ENCODE data around the gene HLF.

Gene HLF

DNA sequence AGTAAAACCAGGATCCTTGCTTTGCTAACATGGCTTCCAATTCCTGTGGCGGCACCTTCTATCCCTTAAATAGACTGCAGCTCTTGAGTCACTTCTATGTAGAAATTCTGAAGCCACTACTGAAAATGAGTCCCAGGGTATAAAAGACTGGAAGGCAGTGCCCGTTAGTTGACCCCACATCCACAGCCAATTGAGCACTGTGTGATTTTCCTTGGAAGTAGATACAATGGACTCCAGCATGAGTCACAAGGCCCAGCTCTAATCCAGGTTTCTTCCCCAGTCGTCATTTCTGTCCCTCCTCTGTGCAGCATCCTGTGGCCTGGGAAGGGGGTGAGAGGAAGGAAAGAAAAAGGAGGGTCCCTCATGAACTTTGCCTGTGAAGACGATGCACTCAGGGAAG is 69.5 kb downstream of the HLF start:
- DNase-seq = no peak

GRCh38 chr17:55334881-55335540 is 70.3 kb downstream of the HLF start:
- DNase-seq = no peak

- DNase-seq = no peak
Observed at GRCh38 chr17:55335625-55336024, 70.9 kb downstream of the HLF start.

DNA sequence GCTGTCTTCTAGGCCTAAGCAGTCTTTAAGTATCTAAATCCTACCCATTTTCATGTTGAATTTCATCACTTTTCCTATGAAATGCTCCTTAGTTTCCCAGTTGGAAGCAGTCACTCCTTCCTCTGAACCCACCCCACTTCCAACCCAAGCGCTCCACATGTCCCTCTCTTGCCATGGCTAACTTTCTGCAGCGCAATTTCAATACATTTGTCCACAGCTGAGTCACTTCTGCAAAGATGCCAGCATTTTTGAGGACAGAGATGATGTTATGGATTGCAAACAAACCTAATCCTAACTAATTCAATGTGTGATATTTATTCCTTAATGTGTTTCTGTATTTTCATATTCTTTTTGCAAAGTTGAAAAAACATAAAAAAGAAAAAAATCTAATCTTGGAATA is 71.7 kb downstream of the HLF start:
- no peak for DNase-seq

- no peak for DNase-seq
Observed at GRCh38 chr17:55340176-55340575, 75.4 kb downstream of the HLF start.

DNA sequence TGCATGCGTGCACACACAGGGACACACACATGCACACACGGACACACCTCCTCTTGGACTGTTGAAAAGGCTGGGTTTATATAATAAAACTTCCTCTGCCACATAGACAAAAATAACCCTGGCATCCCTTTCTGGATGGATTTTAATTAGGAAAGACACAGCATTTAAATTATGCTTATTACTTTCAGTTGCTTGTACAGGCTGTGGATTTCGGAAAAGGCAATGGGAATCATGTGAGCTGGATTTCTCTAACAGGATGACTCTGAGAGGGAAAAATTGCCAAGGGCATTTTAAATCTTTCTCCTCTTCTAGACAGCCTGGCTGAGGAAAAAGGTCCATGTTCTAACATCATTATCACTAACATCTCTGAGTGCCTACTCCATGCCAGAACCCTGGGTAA is 75.9 kb downstream of the HLF start:
- no peak for DNase-seq

DNA sequence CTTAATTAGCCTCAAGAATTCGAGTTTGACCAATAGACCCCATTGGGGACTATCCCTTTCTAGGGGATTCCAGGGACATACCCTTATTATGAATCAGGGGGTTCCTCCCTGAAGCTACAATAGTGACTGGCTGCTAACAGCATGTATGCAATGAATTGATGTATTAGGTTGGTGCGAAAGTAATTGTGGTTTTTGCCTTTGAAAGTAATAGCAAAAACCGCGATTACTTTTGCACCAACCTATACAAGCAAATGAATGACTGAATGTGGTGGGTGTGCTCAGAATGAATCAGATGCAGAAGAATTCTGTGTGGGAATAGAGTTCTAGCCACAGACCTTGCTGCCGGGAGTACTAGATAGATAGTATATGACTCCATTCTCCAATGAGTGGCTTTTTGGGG is 76.7 kb downstream of the HLF start:
- peak; percentile 17 for DNase-seq

DNA sequence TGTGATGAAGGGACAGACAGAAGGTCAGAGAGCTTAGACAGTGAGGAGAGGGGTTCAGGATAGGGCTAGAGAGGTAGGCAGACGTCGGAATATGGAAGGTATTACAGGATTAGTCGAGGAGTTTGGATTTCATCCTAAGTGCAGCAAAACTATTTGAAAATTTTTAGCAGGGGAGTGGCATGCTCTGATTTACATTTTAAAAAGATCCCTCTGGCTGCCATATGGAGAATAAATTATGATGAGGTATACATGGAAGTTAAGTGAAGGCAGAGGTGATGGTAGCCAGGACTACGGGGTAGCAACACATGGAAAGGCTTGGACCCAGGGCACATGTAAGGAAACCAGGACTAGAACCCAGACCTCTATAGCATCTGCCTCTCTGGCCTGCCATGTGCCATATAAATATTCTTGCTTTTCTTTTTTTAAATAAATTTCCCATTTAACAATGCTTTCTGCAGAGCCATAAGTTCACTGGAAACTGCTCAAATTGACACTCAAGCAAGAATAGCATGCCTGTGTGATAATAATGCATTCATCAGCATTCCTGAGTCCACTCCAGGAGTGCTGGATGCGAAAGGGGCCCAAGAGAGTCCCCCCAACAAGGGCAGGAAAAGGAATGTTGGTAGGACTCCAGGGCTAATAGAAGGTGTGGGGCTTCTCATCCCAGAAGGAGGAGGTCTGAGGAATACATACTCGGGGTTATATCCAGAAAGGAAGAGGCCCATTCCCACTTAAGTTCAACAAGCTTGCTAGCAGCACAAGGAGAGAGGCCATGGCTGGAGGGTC is 78.2 kb downstream of the HLF start:
- no peak for DNase-seq

- DNase-seq = no peak
Observed at GRCh38 chr17:55343900-55344513, 79.2 kb downstream of the HLF start.

DNA sequence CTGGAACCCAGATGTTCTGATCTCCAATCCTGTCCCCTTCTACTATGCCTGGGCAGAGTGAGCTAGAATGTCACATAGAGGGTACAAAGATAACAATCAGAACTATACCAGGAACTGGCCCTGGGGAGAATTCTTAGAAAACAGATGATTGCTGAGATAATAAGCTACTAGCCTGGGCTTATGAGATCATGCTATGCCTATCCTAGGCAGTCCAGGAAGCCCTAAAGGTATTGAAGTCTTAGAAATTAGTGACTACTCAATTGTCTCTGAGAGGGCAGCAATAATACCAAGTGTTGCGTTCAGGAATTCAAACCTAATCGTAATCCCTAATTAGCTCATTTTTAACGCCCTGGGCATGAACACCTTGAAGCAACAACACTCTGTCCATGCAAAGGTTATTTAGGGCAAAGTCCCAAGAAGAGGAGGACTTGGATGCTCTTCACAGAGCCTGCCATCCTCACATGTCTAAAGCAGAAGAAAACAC is 79.8 kb downstream of the HLF start:
- no peak for DNase-seq

DNA sequence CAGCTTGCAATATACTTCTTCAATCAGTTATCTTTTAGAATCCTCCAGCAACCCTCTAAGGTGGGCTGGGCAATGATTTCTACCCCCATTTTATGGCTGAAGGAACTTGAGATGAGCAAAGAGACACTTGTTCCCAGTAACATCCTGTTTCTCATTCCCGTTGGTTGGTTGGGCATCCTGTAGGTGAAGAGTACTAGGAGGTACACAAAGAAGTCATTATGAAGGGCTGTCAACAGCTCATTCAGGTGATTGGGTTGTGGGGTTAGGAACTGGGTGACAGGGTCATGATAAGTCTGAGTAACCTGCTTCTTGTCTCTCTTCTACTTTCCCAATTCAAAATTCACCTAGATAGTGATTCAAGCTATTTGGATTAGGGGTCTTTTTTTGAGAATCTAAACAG is 80.4 kb downstream of the HLF start:
- no peak for DNase-seq

GRCh38 chr17:55346658-55347057 is 81.9 kb downstream of the HLF start:
- no peak for DNase-seq

- DNase-seq = no peak
Observed at GRCh38 chr17:55347341-55347740, 82.6 kb downstream of the HLF start.

DNA sequence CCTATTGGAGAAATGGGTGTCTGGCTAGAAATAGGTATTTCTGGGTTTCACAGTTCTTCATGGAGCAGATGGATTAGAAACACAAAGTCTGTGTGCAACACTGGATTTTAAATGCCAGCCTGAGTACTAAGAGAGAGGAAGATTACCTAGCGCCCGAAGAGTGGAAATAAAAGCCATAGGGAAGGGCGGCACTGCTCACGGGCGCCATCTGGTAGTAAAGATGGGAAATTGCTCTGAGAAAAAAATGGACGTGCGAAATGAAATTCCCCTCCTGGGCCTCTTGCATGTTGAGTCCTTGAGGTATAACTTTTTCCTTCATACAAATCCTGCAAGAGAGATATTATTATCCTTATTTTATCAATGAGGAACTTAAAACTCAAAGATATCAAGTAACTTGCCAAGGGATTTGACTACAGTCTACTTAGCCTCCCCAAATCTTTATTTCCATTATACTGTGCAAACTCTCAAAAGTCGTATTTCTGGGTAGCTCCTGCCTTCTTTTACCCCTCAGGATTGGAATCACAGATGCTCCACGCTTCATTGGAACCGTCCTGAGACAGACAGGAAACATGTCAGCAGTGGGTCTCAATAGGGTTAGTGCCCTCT is 84.1 kb downstream of the HLF start:
- DNase-seq = peak; percentile 34

DNA sequence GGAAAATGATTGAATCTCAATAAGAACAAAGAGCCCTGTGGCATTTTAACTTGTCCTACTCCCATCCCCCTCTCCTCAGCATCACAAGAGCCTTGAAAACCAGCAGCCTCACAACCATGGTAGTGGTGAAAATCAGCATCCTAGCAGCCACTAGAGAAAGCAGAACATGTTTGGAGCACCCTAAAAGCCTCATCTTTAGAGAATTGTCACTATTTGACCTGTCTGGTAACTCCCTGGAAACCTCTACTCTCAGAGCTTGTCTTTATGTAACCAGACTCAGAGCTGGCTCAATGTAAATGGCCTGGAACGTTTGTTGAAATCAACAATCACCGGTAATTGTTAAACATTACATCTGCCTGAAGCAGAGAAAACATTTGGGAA is 86.1 kb downstream of the HLF start:
- DNase-seq = no peak

DNA sequence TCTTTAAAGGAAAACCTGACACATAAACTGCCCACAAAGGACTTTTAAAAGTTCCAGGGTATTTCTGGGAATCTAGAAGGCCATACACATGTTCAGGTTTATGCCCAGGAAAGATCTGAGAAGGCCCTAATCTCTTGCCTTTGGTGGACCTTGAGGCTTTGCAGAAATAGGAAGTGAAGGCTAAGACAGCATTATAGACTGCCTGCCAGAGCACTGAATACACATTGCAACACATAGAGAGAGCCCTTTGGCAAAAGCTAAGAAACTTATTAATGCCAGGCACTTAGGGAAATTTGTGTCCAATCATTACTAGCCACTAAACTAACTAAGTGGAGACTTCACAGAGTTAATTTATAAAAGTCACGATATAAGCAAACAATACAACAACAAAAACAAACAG is 86.5 kb downstream of the HLF start:
- DNase-seq = no peak

GRCh38 chr17:55354010-55354409 is 89.2 kb downstream of the HLF start:
- no peak for DNase-seq

DNA sequence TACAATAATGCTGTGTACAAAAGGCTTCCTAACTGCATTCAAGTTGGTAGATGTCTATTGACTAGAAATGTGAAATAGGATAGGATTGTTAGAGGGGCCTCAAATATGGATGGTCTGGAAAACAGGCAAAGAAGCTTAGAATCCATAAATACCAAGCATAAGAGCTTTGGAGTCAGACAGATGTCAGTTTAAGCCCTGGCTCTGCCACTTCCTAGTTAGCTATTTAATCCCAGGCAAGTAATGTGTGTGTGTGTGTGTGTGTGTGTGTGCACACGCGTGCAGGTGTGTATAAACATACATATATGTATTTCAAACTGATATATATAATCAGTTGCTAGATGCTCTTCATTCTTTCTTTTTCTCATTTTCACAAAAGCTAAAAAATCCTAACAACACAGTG is 90.2 kb downstream of the HLF start:
- no peak for DNase-seq

- peak; percentile 63 for DNase-seq
Observed at GRCh38 chr17:55356434-55357328, 91.9 kb downstream of the HLF start.

- no peak for DNase-seq
Observed at GRCh38 chr17:55360971-55361370, 96.2 kb downstream of the HLF start.

DNA sequence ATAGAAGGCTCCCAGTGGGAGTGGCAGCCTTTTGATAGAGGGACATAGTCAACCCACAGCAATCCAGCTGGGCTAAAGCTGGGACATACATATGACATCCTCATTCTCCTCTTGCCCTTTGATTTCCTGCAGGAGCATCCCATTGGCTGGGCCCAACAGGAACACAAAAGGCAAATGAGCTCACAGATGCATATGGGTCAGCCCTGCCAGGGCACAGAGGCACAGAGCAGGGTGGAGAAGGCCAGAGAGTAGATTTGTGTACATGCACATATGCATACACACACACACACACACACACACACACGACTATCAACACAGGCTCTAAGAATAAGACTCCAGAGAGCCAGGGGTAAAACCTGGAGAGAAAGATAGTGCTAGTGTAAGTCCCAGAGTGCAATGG is 98.3 kb downstream of the HLF start:
- no peak for DNase-seq

- no peak for DNase-seq
Observed at GRCh38 chr17:55366020-55366481, 101.3 kb downstream of the HLF start.

DNA sequence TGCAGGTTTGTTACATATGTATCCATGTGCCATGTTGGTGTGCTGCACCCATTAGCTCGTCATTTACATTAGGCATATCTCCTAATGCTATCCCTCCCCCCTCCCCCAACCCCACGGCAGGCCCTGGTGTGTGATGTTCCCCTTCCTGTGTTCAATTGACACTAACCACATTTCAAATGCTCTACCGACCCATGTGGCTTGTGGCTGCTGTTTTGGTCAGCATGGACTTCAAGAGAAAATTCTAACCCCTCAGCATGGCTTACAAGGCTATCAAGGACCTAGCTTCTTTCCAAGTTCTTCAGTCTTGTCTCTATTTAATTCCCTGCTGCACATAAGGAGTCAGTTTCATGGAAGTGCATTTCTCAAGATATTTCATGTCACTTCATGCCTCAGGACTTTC is 103.9 kb downstream of the HLF start:
- DNase-seq = no peak
